ENCODE measurements around the gene MDC1.

Gene MDC1

DNA sequence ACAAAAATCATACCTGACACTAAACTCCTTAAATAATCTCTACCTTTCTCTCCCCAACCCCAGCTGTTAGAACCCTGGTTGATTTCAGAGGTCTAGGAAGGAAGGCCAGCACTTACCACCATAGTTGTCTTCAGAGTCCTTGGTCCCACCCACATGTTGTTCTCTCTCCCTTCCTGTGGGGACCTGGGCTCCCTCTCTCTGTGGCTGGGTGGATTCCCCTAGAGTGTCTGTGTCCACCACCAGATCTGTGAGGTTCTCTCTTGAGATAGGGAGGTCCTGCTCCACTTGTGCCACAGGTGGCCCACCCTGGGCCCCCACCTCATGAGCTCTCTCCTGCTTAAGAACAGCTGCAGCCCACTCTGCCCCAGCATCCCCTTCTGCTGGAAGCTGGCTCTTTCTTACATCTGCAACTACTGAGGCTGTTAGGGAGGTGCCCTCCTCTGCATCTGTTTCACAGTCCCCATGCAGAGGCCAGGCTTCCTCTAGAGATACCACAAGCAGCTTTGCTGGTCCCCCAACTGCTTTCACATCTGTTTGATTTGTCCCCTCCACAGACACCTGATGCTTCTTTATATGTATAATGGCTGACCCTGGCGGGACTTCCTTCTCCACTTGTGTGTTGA is 5.2 kb downstream of the MDC1 start:
- TF ChIP-seq, protein P1, sequence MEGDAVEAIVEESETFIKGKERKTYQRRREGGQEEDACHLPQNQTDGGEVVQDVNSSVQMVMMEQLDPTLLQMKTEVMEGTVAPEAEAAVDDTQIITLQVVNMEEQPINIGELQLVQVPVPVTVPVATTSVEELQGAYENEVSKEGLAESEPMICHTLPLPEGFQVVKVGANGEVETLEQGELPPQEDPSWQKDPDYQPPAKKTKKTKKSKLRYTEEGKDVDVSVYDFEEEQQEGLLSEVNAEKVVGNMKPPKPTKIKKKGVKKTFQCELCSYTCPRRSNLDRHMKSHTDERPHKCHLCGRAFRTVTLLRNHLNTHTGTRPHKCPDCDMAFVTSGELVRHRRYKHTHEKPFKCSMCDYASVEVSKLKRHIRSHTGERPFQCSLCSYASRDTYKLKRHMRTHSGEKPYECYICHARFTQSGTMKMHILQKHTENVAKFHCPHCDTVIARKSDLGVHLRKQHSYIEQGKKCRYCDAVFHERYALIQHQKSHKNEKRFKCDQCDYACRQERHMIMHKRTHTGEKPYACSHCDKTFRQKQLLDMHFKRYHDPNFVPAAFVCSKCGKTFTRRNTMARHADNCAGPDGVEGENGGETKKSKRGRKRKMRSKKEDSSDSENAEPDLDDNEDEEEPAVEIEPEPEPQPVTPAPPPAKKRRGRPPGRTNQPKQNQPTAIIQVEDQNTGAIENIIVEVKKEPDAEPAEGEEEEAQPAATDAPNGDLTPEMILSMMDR (IDR thresholded peaks at IDR 0.05; ENCODE audit: insufficient read depth, missing control alignments) = no peak
- FAIRE-seq = no peak
- no peak for DNase-seq (ENCODE audit: insufficient read length, low spot score)

DNA sequence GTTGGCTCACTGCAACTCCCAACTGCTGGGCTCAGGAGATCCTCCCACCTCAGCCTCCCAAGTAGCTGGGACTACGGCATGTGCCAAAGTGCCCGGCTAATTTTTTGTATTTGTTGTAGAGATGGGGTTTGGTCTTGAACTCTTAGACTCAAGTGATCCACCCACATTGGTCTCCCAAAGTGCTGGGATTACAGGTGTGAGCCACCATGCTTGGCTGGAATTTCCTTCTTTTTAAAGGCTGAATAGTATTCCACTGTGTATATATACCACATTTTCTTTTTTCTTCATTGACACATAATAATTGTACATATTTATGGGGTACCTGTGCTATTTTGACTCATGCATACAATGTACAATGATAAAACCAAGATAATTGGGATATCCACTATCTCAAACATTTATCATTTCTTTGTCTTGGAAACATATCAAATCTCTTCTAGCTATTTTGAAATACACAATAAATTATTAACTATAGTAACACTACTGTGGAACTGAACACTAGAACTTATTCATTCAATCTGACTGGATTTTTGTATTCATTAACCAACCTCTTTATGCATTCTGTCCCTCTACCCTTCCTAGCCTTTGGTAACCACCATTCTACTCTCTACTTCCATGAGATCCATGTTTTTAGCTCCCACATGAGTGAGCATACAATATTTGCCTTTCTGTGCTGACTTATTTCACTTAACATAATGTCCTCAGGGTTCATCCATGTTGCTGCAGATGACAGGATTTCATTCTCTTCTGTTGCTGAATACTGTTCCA is 7.8 kb downstream of the MDC1 start:
- TF ChIP-seq, protein P1 (IDR thresholded peaks at IDR 0.05; ENCODE audit: insufficient read depth, missing control alignments) = no peak
- no peak for DNase-seq (ENCODE audit: insufficient read length, low spot score)
- no peak for FAIRE-seq

DNA sequence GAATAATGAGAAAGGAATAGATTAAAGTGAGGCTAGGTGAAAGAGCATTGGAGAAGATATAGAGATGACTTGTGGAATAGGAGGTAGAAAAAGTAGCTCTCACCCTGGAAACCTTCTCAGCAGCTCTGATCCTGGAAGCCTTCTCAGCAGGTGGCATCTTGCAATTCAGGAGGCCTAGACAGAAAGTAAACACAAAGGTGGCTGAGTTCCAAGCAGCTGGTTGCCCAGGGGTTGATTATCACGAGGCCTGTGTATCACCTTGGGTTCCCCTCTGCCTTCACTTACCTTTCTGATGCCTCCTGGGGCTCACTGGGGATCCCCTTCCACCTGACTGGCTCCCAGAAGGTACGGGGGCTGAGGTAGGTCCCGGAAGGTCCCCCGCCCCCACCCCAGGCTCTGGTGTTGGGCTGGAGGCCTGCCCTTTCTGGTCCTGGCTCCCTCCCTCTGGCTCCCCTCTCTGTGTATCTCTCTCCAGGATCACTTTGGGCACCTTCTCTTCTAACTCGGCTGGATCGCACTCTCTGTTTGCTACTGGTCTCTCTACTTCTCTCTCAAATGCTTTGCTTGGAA is 9.7 kb downstream of the MDC1 start:
- DNase-seq (ENCODE audit: insufficient read length, low spot score) (no peak), FAIRE-seq (no peak)
- TF ChIP-seq, protein P1 (IDR thresholded peaks at IDR 0.05; ENCODE audit: insufficient read depth, missing control alignments) = no peak

DNA sequence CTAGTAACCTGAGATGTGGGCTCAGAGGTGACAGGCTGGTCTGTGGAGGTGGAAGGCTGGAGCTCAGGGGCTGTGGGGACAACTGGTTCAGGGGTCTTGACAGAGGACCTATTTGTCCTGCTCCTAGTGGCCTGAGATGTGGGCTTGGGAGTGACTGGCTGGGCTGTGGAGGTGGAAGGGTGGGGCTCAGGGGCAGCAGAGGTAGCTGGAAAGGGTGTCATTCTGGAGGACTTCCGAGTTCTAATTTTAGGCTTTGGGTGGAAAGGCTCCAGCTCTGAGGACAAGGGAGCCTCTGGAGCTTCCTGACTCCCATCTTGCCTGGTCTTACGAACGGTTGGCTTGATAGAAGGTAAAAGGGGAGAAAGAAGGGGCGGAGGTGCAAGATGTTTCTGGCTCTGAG is 11.5 kb downstream of the MDC1 start:
- DNase-seq (ENCODE audit: insufficient read length, low spot score) (no peak), FAIRE-seq (no peak)
- TF ChIP-seq, protein P1 (IDR thresholded peaks at IDR 0.05; ENCODE audit: insufficient read depth, missing control alignments) = no peak

DNA sequence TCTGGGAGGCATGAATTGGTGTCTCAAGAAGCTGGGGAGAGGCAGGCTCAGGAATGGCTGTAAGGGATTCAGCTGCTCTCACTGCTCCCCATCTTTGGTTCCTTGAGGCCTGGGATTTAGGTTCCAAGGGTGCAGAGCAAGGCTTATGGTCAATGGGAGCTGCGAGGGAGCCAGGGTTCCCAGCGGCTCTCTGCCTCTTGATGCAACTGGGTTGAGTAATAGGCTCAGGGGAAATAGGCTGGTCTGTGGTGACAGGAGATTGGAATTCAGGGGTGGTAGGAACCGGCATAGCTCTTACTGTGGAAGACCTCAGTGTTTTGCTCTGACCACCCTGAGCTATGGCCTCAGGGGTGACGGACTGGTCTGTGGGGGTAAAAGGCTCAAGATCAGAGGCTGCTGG is 13.3 kb downstream of the MDC1 start:
- DNase-seq (ENCODE audit: insufficient read length, low spot score) = no peak
- no peak for FAIRE-seq

DNA sequence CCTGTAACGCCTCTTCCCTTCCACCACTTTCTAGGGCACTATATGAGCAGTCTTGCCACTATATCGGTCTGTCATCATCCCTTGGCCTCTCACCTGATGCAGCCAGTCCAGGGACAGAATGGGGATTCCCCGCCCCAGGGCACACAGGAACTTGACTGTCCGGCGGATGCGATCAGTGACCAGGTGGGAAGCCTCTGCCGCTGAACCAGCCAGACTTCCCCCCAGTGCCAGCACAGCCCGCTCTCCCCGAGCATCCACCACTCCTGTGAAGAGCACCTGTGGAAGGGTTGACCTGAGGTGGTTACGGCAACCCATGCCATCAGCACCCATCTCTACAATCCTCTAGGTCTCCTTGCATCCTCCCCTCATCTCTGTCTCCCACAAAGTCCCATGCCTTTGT is 14.1 kb downstream of the MDC1 start:
- DNase-seq (ENCODE audit: insufficient read length, low spot score) (no peak), FAIRE-seq (no peak)
- TF ChIP-seq, protein P1 (IDR thresholded peaks at IDR 0.05; ENCODE audit: insufficient read depth, missing control alignments) = no peak

More for the DNA sequence above, 13.3 kb downstream of the MDC1 start:
- TF ChIP-seq, protein P1 (IDR thresholded peaks at IDR 0.05; ENCODE audit: insufficient read depth, missing control alignments) = no peak

DNA sequence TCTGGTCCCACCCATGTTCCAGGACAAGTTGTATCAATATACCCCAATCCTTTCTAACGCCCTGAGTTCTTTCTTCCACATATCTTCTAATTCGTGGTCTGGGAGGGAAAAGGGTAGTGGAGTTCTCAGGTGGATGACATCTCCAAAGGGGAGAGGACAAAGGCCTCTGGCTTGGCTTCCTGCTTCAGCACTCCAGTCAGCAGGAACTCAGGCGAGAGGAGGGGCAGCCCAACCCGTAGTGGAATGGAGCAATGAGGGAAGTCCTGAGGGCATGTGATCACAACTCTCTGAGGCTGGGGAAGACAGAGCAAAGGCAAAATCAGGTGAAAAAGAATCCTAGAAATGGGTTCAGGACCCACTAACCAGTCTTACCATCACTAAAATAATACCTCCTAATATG is 16.7 kb downstream of the MDC1 start:
- FAIRE-seq (no peak), DNase-seq (ENCODE audit: insufficient read length, low spot score) (no peak)
- TF ChIP-seq, protein P1 (IDR thresholded peaks at IDR 0.05; ENCODE audit: insufficient read depth, missing control alignments) = no peak

Data from D721Med (cell line).